ENCODE measurements around the gene MED12L.
A peak's percentile ranks its signal among the peaks of the same experiment; 100 is the strongest.
"Not testable (repeated sequence)": the region's sequence is repeated elsewhere in the genome, so short reads cannot be mapped to it uniquely, and the experiment has no call there.

Gene MED12L

DNA sequence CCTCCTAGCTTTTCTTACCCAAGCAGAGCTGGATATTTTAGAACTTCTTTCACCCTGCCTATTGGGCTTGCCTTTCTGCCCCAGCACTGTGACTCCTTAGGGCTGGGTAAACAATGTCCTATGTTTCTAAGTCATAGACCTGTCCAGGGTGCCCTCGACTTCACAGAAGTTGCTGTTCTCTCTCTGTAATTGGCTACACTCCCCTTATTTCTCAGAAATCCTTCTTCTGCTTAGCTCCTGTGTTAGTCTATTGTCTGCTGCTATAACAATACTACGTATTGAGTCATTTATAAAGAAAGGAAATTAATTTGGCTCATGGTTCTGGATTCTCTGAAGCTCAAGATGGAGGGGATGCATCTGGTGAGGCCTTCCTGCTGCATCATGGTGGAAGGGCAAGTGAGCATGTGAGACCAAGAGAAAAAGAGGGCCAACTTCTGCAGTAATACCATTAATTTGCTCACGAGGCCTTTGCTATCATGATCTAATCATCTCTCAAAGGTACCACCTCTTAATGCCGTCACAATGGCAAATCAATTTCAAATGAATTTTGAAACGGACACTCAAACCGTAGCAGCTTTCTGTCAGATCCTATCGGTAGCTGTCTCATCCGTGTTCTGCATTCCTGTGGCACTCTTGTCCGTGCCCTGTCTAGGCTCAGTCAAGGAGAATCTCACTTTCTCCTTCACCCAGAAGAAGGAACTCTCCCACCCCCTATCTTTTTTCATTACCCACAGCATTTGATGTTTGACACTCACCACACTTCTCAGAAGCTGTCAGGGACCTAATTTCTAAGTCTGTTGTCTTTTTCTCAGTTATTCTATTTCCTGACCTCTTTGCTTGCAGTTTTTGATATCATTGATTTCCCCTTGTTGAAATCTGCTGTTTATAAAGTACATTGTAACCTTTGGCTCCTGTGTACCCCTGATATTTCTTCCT, 139.8 kb downstream of the MED12L start:
- intact Hi-C loops (cut with DNase I): loop anchor here (5.0 kb wide), 1 partner anchor 57 kb away; no protein-coding TSS in a partner anchor
- no peak for DNase-seq

DNA sequence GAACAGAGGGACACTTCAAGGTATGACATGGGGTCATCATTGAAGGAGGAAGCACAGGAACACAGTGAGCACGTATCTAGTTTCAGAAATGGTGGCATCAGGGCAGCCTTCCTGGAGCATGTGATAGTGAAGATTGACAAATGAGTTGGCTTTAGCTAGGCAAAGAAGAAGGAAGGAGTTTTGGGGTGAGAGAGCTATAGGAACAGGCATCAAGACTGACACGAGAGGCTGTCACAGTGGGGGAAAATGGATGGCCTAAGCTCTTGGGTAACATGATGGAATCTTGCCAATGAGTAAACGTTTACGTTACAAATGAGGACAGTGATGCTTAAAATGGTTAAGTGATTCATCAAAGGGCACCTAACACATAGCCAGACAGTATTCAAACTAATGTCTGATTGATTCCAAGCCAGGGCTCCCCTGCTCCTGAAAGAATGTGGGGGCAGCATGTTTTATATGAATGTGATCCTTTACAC, 140.7 kb downstream of the MED12L start:
- intact Hi-C loops (cut with DNase I): loop anchor here (5.0 kb wide), 1 partner anchor 56 kb away; no protein-coding TSS in a partner anchor
- DNase-seq: no peak

DNA sequence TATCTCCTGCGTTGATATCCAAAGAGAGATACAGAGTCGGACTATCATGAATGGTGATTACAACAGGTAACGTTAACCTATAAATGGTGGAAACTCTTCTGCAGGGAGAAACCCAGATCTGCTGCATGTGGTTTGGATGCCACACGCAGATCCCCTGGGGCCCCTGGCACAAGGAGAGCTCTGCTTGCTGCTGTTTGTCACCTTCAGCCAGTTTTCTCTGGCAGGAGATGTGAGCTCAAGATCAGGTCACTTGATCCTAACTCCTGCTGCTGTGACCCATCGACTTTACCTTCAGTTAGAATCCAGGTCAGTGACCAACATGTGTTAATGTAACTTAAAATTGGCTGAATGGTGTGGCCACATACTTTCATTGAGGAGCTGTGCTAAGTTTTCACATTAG, 141.4 kb downstream of the MED12L start:
- intact Hi-C loops (cut with DNase I): loop anchor here (5.0 kb wide), 1 partner anchor 55 kb away; no protein-coding TSS in a partner anchor
- DNase-seq: no peak

DNA sequence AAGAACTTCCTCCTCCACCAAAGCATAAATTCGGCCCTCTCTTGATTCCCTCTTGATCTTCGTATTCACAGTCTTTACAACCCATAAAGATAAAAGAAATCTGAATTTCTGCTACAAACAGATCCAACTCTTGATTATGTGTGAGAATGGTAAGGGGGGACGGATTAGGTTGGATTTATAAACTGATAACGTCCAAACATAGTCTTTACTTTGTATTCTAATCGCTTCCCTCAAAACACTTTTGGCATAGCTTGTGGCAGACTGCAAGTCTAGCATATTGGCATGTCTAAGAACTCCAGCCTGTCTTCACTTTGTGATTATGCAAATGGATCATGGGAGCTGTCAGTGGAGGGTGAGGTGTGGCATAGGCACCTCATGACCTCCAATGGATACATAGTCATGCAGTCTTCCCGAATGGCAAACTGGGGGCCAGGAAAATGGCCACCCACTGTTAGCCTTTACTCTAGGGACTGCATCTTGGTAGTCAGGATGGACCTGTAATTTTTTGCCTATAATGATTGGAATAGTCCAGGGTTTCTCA, 141.9 kb downstream of the MED12L start:
- DNase-seq: no peak
- intact Hi-C loops (cut with DNase I): loop anchor here (5.0 kb wide), 1 partner anchor 55 kb away; no protein-coding TSS in a partner anchor

DNA sequence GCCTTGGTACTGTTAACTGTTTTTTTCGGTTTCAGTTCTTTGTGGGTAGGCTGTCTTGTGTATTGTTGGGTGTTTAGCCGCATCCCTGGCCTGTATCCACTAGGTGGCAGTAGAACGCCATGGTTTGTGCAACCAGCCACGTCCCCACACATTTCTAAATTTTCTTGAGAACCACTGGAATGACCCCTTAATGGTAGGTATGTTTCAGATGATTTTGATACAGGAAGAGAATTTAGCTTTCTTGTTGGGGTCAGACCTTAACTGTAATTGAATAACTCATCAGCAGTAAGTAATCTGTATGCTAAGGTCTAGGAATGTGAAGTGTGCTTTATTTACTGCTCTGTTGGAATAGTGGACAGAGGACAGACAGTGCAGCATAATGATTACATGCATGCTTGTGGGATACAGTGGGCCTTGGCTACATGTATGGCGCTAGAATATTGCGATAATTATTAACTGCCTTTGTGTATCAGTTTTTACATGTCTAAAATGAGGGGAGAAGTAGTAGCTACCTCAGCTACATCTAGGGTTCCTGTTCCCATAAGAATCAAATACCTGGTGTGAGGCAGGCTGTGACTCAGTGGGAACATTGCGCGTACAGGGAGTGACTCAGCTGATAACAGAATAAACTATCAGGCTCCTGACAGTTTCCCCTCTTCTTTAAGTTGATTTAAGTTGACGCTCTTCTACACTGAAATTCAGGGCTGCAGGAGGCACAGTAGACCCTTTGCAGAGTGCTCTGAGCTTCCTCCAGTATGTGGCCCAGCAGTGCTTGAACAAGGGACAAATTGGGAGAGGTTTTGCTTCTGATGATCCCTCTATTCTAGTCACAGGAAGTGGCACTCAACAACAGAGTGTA, 142.6 kb downstream of the MED12L start:
- intact Hi-C loops (cut with DNase I): loop anchor here (5.0 kb wide), 1 partner anchor 54 kb away; no protein-coding TSS in a partner anchor
- peak; percentile 25 to 92 (median 80) for DNase-seq

DNA sequence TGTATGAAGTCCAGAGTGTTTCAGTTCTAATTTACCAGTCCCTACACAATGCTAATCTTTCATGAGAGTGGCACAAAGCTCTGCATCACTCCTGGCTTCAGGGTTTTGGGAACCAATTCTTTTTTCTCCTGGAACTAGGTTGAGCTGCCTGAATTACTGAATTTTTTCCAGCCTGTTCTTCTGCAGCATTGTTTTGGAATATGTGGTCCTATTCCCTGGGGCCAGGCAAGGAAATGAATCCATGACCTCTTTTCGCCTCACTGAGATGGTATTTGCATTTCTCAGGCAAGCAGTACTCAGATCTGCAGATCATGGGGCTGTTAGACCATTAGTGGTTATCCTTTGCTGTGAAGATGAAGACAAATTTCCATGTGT, 143.2 kb downstream of the MED12L start:
- intact Hi-C loops (cut with DNase I): loop anchor here (5.0 kb wide), 1 partner anchor 54 kb away; no protein-coding TSS in a partner anchor
- DNase-seq: peak in 1 of 42 donors; percentile 7

DNA sequence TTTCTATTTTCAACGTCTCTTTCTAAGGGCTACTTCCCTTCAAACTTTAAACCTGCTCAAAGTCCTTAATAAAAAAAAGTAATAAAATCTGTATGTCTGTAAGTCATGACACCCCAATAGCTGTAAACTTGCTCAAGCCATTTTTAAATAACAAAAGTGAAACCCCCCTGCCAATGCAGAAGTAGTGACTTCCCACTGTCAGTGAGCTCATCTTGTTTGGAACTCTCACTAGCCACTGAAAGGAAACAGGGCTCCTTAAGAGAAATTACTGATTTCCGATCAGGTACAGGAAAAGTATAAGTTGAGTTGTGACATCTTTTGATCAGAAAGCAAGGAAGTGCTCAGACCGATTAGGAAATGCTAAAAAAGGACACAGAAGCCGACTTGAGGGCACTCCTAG, 145.2 kb downstream of the MED12L start:
- intact Hi-C loops (cut with DNase I): no loop called here
- no peak for DNase-seq

DNA sequence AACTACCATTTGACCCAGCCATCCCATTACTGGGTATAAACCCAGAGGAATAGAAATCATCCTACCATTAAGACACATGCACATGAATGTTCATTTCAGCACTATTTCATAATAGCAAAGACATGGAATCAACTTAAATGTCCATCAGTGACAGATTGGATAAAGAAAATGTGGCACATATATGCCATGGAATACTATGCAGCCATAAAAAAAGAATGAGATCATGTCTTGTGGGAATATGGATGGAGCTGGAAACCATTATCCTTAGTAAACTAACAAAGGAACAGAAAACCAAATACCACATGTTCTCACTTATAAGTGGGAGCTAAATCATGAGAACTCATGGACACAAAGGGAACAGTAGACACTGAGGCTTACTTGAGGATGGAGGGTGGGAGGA, 146.9 kb downstream of the MED12L start:
- DNase-seq; intact Hi-C loops (cut with DNase I): not testable (repeated sequence)

DNA sequence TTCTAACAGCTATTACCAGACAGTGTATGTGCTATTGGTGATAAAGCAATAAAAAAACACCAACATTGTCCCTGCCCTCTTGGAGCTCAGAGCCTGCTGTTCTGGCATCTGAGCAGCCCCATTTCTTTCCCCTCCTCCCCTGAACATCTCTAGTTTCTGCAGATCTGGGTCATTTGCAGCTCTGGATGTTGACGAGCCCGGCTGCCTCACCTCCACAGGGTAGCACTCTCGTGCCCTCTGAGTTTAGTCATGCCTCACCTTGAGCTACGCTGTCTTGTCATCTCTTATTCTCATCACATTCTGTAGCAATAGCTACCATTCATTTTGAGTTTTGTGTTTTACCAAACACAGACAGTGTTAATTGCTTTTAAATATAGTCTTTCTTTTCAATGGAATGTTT, 147.5 kb downstream of the MED12L start:
- DNase-seq: no peak
- intact Hi-C loops (cut with DNase I): no loop called here

DNA sequence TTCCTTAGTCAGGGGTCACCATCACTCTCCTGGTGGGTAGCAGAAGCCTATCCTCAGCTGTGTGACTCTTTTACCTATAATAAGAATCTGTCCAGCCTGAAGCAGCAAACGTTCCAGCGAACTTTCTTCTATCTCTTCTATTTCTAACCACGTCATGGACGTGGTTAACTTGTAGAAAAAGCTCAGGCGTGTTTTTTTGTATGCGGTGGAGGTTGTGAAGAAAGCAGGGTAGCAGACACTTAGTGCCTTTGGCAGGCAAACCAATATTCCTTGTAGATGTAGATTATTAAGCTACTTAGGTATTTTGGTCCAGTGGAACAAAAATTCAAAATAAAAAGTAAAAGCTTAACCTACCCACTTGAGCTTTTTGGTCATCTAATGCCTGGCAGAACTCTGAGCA, 149.4 kb downstream of the MED12L start:
- intact Hi-C loops (cut with DNase I): no loop called here
- no peak for DNase-seq

DNA sequence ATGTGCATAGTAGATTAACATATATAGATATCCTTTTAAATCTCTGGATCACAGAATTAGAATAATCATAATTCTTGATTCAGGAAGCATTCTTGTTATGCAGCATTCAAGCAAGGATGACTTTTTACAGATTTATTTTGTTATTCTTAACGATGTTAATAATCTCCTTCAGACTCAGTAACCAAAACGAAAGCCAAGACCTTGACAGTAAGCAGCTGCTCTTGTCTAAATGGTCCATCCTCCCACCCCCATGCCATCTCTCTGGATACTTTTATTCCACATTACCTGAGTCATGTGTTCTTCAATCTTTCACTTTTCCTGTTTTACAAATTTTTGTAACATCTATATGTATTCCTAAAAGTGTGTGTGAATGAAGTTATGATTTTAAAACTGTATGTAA, 150.9 kb downstream of the MED12L start:
- intact Hi-C loops (cut with DNase I): no loop called here
- DNase-seq: no peak

DNA sequence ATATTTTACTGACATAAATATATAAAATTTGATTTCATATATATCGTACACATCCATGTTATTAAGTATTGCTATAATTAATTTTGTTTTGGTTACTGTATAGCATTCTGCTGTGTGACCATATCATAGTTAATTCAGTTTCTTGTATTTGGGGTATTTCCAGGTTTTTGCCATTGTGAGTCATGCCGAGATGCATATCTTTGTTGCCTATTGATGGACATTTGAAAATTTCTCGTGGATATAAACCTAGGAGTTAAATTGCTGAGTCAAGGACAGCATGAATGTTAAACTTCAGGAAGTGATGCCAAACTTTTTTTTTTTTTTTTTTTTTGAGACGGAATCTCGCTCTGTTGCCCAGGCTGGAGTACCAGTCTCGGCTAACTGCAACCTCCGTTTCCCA, 151.3 kb downstream of the MED12L start:
- DNase-seq: no peak
- intact Hi-C loops (cut with DNase I): no loop called here

DNA sequence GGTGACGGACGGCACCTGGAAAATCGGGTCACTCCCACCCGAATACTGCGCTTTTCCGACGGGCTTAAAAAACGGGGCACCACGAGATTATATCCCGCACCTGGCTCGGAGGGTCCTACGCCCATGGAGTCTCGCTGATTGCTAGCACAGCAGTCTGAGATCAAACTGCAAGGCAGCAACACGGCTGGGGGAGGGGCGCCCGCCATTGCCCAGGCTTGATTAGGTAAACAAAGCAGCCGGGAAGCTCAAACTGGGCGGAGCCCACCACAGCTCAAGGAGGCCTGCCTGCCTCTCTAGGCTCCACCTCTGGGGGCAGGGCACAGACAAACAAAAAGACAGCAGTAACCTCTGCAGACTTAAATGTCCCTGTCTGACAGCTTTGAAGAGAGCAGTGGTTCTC, 156.5 kb downstream of the MED12L start:
- DNase-seq; intact Hi-C loops (cut with DNase I): not testable (repeated sequence)

DNA sequence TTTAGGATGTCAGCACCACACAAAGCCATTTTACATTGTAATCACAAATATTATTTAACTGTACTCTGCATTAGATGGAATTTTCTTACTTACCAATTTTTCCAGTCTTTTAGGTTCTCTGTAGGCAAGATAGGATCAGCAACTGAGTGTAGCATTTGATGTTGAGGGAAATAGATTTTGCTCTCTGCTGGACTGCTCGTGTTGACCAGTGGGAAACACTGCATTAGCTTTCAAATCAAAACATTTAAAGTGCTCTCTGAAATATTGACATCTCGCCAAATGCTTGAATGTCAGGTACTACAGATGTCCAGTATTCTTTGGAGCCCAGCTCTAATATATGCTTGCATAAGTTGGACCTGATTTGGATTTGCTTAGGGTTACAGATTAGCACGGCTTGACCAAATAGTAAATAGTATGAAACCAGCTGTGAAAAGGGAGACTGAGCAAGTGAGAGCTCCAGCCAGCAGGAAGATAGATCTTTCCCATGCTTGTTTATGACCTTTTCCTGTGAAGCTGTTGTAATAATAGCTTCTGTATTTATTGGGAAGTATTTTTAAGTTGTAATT, 163.4 kb downstream of the MED12L start:
- intact Hi-C loops (cut with DNase I): no loop called here
- no peak for DNase-seq

DNA sequence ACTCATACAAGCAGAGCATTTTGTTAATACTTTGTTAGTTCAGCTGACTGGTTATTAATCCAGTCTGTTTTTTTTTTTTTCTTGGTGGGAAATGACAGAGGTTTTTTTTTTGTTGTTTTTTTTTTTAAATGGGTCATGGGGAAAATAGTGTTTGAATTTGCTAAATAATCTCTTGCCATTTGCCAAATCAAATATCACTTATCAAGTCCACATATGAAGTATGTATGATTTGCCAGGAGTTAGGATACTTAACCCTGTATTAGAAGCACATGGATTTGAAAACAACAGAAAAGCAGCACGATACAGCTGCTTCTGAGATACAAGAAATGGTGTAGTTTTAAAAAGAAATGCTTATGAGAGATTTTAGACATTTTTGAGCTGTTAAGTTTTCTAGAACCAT, 171.3 kb downstream of the MED12L start:
- DNase-seq: no peak
- intact Hi-C loops (cut with DNase I): no loop called here

DNA sequence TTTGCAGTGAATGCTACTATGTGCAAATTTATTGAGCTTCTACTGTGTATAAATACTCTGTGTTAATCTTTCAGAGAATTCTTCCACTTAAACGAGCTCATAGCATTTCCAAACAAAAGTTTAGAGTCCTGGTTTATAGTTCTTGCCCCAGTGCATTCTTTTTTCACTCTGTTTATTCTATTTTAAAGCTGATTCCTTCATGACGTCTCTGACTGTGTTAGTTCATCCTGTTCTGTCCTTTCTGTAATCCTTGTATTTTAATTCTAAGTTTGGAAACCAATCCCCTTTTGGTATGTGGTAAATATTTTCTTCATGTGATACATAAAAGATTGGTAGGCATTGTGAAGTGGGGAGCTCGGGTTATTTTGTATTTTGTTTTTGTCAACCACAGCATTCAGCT, 174.2 kb downstream of the MED12L start:
- intact Hi-C loops (cut with DNase I): no loop called here
- no peak for DNase-seq

DNA sequence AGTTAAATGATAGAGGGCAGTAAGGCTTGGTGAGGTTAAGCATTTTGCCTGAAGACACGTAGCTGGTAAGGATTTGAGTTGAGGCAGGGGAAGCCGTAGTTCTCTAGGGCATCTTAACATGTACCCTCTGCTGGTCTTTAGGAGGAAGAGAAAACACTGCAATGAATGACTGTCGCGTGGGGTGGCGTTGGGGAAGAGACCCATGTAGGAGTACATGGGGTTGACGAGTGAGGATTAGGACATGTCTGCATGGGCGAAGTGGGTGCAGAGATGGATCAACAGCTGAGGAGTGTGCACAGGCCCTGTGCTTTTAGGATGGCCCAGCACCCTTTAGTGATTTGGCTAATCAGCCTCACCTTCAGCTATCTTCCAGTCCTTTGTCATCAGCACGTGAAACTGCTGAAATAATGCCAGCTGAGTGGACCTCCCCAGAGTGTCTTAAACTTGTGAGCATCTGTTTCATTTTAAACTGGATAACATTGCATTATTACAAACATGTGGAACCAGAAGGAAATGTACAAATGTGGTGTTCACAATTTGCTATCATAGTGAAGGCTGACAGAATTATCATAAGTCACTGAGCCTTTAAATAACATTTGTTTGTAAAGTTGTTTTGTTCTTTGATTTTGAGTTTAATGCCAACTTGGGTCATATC, 177.5 kb downstream of the MED12L start:
- no peak for DNase-seq
- intact Hi-C loops (cut with DNase I): no loop called here

DNA sequence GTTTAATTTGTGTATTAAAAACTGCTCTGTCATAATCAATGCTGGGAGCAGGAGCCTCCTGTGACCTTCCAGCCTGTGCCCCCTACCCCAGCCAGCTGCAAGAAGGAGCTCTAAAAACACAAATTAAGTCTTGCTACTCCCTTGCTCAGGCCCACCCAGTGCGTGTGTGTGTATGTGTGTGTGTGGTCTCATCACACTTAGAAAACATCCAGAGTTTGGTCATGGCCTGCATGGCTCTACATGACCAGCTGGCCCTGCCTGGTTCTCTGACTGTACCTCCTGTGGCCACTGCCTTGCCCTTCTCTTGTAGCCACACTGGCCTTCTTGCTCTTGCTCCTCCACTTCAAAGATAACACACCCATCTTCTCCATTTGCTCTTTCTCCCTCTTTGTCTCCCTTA, 179.1 kb downstream of the MED12L start:
- intact Hi-C loops (cut with DNase I): no loop called here

DNA sequence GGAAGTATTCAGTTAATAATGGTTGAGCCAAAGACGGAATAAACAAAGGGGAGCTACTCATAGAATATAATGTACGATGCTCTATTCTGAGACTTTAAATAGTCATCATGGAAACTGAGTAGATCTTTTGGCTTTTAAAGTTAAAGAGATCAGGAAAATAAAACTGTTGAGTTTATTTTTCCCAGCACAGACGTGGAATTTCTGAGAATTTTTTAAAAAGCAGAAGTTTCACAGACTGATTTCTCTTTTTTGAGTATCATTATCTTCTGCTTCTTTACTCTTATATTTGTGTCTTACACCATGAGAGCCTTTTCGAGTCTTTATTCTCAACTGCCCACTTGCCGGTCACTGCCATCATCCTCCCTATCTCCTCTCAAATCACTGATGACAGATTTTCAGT, 179.7 kb downstream of the MED12L start:
- intact Hi-C loops (cut with DNase I): no loop called here

More for the DNA sequence above, 179.1 kb downstream of the MED12L start:
- DNase-seq: no peak

More for the DNA sequence above, 179.7 kb downstream of the MED12L start:
- no peak for DNase-seq
